Sigmoid colon (tissue), 7 donors: ENCODE measurements around the gene DPY30. TPM values are rescaled to one million over a fixed set of nuclear protein-coding genes. Genes with fewer than 3 reads are reported as not detected.
"Not testable (repeated sequence)": the region's sequence is repeated elsewhere in the genome, so short reads cannot be mapped to it uniquely, and the experiment has no call there.

Source experiments
- DNase-seq: peaks from one replicate; pipeline ENCODE4 v3.0.0-alpha.2; 2019
- H3K27ac ChIP-seq, 4 donors: fragments of 200-600 bp; sonication (generic); one replicate each; pipeline ENCODE4 v1.5.1; 2016 to 2019; ENCODE audit warnings: mild to moderate bottlenecking in 1 of 4
- H3K27me3 ChIP-seq, 3 donors: fragments of 200-600 bp; sonication (generic); one replicate each; pipeline ENCODE4 v1.5.1; 2019; ENCODE audit warnings: mild to moderate bottlenecking in 1 of 3
- H3K36me3 ChIP-seq, 4 donors: fragments of 200-600 bp; sonication (generic); one replicate each; pipeline ENCODE4 v1.5.1; 2016 to 2019
- H3K4me1 ChIP-seq, 4 donors: fragments of 200-600 bp; sonication (generic); one replicate each; pipeline ENCODE4 v1.5.1; 2017 to 2019
- H3K4me3 ChIP-seq, 4 donors: fragments of 200-600 bp; sonication (generic); one replicate each; pipeline ENCODE4 v1.5.1; 2017 to 2019; ENCODE audit warnings: mild to moderate bottlenecking in 2 of 4, moderate library complexity in 1 of 4
- H3K9me3 ChIP-seq, 4 donors: fragments of 200-600 bp in 3 of 4; sonication (generic) in 3 of 4; one replicate each; pipeline versions ENCODE4 v1.5.1 to v1.6.1; 2013 to 2019
- EP300 ChIP-seq, 4 donors: sonication (generic); formaldehyde crosslinking; IDR thresholded peaks; one replicate each; pipeline ENCODE4 v1.6.1; 2017; ENCODE audit warnings: antibody characterized with exemption in 4 of 4
- POLR2A ChIP-seq, 2 donors: fragments of 450-650 bp; IDR thresholded peaks; one replicate each; pipeline ENCODE4 v1.6.1; 2016; ENCODE audit warnings: antibody characterized with exemption in 2 of 2, mild to moderate bottlenecking in 2 of 2, moderate library complexity in 2 of 2
- POLR2AphosphoS5 ChIP-seq, 4 donors: sonication (generic); formaldehyde crosslinking; IDR thresholded peaks; one replicate each; pipeline ENCODE4 v1.6.1; 2017; ENCODE audit warnings: antibody characterized with exemption in 4 of 4
- WGBS, 2 donors: extraction: QIAGEN DNeasy Blood & Tissue Kit; methylation state at CpG; one replicate each; pipeline ENCODE4 v1.1.7; 2013; 5-methylcytosine and 5-hydroxymethylcytosine counted together
- intact Hi-C: fragments of 100-400 bp; cut with DNase I; formaldehyde crosslinking; loops from one replicate; pipeline ENCODE4 v1.15.1; 2023
- polyA plus RNA-seq, 3 donors: library from polyadenylated mRNA; stranded (reverse); fragments of 200-250 nt; gene quantifications; one replicate each; pipeline ENCODE4 v1.2.3, GENCODE V29; 2013
- total RNA-seq, 4 donors: library from RNA; depleted of rRNA; stranded (reverse); fragments of >200 nt; gene quantifications; one replicate each; pipeline ENCODE4 v1.1.0, GENCODE V29; 2016
- TF ChIP-seq, protein P1 (sequence below), 4 experiments: fragments of 450-650 bp in 3 of 4; fragments of 200-600 bp in 1 of 4; IDR thresholded peaks; one replicate each; pipeline ENCODE4 v1.5.1; 2016 to 2019; ENCODE audit warnings: antibody characterized with exemption in 4 of 4, mild to moderate bottlenecking in 3 of 4, moderate library complexity in 2 of 4
- donor health status: healthy with polysubstance abuse.
- donor health status: Bipolar disorder and iron deficiency.
- donor health status: healthy.

DPY30 gene
- total and polyA plus RNA-seq, 7 donors = 60.6 to 133 (median 69.8) TPM

DNA sequence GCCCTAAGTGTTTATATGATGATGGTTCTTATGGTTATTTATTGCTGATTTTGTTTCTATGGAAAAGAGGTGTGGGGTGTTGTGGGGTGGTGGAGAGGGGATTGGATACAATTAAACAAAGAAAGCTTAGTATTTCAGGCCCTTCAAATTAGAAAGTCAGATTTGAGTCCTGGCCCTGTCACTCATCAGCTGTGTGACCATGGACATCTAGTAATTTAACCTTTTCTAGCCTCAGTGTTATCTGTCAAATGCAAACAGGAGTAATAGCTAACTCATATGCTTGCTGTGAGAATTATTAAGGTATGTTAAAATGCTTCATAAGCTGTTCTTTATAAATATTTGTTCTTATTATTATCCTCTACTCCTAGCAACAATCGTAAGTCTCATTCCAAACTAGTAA lies 26.7 kb downstream of the DPY30 start:
- Histone ChIP-seq H3K27me3 (no peaks in the 10 kb centered on the region), H3K4me1 (peaks cover 3 to 27% (median 21%) of the 10 kb centered on the region in 4 donors), H3K9me3 (no peaks in the 10 kb centered on the region), H3K4me3 (no peak overlapping the region), H3K36me3 (peaks cover 0 to 33% (median 0%) of the 10 kb centered on the region in 4 donors), H3K27ac (no peak overlapping the region)
- intact Hi-C loops = loop anchor here (10.0 kb wide), 1 partner anchor 1788 kb away; no protein-coding TSS in a partner anchor
- TF ChIP-seq EP300 (IDR thresholded peaks at IDR 0.05) = no peak
- TF ChIP-seq, protein P1, sequence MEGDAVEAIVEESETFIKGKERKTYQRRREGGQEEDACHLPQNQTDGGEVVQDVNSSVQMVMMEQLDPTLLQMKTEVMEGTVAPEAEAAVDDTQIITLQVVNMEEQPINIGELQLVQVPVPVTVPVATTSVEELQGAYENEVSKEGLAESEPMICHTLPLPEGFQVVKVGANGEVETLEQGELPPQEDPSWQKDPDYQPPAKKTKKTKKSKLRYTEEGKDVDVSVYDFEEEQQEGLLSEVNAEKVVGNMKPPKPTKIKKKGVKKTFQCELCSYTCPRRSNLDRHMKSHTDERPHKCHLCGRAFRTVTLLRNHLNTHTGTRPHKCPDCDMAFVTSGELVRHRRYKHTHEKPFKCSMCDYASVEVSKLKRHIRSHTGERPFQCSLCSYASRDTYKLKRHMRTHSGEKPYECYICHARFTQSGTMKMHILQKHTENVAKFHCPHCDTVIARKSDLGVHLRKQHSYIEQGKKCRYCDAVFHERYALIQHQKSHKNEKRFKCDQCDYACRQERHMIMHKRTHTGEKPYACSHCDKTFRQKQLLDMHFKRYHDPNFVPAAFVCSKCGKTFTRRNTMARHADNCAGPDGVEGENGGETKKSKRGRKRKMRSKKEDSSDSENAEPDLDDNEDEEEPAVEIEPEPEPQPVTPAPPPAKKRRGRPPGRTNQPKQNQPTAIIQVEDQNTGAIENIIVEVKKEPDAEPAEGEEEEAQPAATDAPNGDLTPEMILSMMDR (IDR thresholded peaks at IDR 0.05) = no peak
- TF ChIP-seq POLR2A (IDR thresholded peaks at IDR 0.05) = no peak
- no peak for TF ChIP-seq POLR2AphosphoS5 (IDR thresholded peaks at IDR 0.05)
- WGBS, 2 donors = 80 to 87% methylated on average over 1 of the region's 1 CpG
- DNase-seq = no peak

- WGBS, 2 donors = 67 to 75% methylated on average over 5 of the region's 5 CpGs
- no peaks in the 10 kb centered on the region for H3K27me3 ChIP-seq
- H3K4me3 ChIP-seq = peak overlapping the region; percentile 64 to 97 (median 88)
- no peak for DNase-seq
- TF ChIP-seq EP300 (IDR thresholded peaks at IDR 0.05) = no peak
- TF ChIP-seq, protein P1 (IDR thresholded peaks at IDR 0.05) = no peak
- TF ChIP-seq POLR2A (IDR thresholded peaks at IDR 0.05) = no peak
- no peak for TF ChIP-seq POLR2AphosphoS5 (IDR thresholded peaks at IDR 0.05)
- peaks cover 0 to 23% (median 0%) of the 10 kb centered on the region in 4 donors for H3K36me3 ChIP-seq
- intact Hi-C loops = loop anchor here (10.0 kb wide), 1 partner anchor 1787 kb away; no protein-coding TSS in a partner anchor
- H3K4me1 ChIP-seq = peaks cover 3 to 35% (median 23%) of the 10 kb centered on the region in 4 donors
- no peaks in the 10 kb centered on the region for H3K9me3 ChIP-seq
- peak overlapping the region; percentile 91 to 95 (median 92) for H3K27ac ChIP-seq
Measured at GRCh38 chr2:32011485-32011960, 28.1 kb downstream of the DPY30 start.

DNA sequence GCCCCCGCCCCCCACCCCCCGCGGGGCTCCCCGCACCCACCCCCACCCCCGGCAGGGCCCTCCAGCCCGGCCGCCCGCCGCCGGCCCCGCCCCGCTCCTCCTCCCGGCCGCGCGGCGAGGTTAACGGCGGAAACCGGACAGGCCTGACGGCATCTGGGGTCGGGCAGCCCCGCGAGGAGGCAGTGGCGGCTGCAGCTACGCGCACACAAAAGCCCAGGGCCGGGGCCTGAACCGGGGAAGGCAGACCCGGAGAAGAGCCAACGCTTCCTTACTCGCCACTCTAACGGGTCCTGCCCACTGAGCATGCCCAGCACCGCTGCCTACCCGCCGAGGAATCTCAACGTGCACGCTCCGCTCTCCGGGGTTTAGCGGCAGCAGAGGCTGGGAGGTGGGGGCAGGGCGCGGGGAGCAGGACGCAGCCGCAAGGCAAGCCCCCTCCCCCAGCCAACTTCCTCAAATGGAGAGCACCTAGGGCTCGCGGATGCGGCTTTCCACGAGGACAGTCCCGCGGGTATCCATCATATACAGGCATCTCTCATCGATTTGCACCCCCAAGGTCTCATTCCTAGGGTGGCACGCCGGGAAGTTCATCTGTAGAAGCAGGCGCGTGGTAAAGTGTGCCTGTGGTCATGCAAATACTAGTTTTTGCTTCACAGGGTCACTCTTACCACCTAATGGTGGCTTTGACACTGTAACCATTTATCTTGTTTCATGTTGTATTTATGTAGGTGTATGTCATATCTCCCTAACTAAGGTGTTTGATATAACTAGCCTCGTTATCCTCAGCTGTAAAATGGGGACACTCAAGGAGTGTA lies 28.7 kb downstream of the DPY30 start, which contains the start of gene MEMO1:
MEMO1 (minus strand) TSS at position 339 of the 815 bp plus-strand sequence. CDS start 761 bp downstream, outside the sequence.
- intact Hi-C loops = loop anchor here (10.0 kb wide), 1 partner anchor 1786 kb away; no protein-coding TSS in a partner anchor

GRCh38 chr2:32010280-32010669 lies 29.3 kb downstream of the DPY30 start:
- WGBS, 2 donors = 1% methylated on average over 30 to 32 of the region's 43 CpGs
- Histone ChIP-seq H3K36me3 (peaks cover 0 to 13% (median 0%) of the 10 kb centered on the region in 4 donors), H3K27ac (peak overlapping the region; percentile 91 to 95 (median 92)), H3K4me1 (peaks cover 3 to 44% (median 23%) of the 10 kb centered on the region in 4 donors), H3K4me3 (peak overlapping the region; percentile 64 to 97 (median 88))
- intact Hi-C loops = loop anchor here (10.0 kb wide), 1 partner anchor 1785 kb away; no protein-coding TSS in a partner anchor
- not testable (repeated sequence) for H3K27me3 ChIP-seq, H3K9me3 ChIP-seq
- peak; percentile 76 for DNase-seq

More for the DNA sequence above, 28.7 kb downstream of the DPY30 start, which contains the start of gene MEMO1:
- Histone ChIP-seq H3K27me3 (no peaks in the 10 kb centered on the region), H3K36me3 (peaks cover 0 to 17% (median 0%) of the 10 kb centered on the region in 4 donors), H3K4me1 (peaks cover 3 to 42% (median 23%) of the 10 kb centered on the region in 4 donors), H3K4me3 (peak within 1 kb of the TSS; percentile 64 to 97 (median 88)), H3K9me3 (no peaks in the 10 kb centered on the region), H3K27ac (peak within 1 kb of the TSS; percentile 91 to 95 (median 92))
- peak; percentile 96 for DNase-seq
- 0 to 2% methylated on average over 57 of the region's 57 CpGs for WGBS, 2 donors
- TF ChIP-seq POLR2A (IDR thresholded peaks at IDR 0.05) (peak; percentile 21 to 39), POLR2AphosphoS5 (IDR thresholded peaks at IDR 0.05) (peak; percentile 54 to 82 (median 78))
- TF ChIP-seq, protein P1 (IDR thresholded peaks at IDR 0.05) = no peak
